EL (cell line): ENCODE measurements around the gene SPNS2.

Experiments
- DNase-seq: peaks from one replicate; pipeline ENCODE4 v3.0.0-alpha.2; 2016

Gene SPNS2

DNA sequence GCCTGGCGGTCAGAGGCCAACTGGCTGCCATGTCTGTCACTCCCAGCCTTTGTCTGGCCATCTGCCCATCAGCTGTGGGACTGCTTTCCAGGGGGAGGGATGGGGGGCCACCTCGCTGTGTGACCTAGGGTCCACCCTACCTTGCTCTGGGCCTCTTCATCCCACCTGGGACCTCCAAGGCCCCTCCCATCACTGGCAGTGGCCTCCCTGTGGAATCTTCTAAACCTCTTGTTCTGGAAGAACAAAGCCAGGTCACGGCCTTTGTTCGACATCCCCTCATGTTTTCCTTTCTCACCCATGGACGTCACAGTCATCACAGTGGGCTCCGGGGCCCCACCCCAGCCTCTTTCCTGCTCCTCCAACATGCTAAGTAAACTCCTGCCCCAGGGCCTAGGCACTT is 24.0 kb downstream of the SPNS2 start:
- no peak for DNase-seq

DNA sequence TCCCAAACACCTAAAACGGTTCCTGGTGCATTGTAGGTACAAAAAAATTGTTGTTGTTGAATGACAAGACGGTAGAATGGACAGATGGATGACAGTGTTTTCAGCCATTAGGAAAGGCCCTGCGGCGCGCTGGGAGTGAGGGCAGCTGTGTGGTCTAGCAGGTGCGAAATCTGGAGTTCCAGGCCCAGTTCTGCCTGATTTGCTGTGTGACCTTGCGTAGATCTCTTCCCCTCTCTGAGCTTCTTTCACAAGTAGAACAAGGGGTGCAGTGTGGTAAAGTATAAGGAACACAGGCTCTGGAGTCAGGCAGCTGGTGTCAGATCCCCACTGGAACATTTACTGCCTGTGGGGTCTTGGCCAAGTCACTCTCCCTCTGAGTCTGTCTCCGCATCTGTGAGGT is 25.3 kb downstream of the SPNS2 start:
- no peak for DNase-seq

DNA sequence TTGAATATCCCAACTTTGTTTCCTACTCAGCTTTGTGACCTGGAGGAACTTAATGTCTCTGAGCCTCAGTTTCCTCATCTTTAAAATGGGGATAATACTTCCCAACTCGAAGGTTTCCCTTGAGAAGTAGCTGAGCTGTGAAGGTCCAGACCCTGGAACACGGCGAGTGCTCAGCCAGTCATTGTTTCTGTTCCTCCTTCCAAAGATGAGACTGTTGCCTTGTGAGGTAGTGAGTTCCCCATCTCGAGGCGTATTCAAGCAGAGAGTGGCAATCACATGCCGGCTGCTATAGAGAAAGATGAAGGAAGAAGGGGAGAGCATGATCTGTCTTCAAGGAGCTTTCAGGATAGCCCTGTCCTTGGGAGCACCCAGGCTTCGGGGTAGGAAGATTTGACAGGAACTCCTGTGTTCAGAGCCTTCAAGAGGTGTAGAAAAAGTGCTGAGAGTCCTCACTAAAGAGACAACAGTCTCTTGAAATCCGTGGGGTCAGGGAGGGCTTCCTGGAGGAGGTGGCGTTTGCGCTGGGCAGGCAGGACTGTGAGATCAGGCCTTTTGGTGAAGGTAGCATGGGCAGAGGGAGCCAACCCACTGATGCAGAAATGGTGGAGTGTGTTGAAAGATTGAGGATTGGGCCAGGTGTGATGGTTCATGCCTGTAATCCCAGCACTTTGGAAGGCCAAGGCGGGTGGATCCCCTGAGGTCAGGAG is 27.2 kb downstream of the SPNS2 start:
- DNase-seq, result no peak

DNA sequence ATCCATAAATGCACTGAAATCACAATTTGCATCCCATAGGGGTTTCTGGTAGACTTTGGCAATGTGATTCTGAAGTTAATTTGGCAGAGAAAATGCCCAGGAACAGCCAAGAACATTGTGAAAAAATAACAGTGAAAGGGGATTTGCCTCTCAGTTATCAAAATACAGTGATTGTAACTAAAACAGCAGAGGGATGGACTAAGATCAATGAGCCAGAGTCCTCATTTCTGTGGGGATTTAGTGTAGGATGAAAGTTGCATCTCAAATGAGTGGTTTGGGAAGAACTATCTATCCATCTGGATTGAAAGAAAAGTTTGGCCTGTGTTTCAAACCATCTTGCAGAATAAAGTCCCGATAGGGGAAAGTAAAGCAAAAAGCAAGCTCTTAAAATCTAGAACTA is 28.5 kb downstream of the SPNS2 start:
- DNase-seq, result no peak

DNA sequence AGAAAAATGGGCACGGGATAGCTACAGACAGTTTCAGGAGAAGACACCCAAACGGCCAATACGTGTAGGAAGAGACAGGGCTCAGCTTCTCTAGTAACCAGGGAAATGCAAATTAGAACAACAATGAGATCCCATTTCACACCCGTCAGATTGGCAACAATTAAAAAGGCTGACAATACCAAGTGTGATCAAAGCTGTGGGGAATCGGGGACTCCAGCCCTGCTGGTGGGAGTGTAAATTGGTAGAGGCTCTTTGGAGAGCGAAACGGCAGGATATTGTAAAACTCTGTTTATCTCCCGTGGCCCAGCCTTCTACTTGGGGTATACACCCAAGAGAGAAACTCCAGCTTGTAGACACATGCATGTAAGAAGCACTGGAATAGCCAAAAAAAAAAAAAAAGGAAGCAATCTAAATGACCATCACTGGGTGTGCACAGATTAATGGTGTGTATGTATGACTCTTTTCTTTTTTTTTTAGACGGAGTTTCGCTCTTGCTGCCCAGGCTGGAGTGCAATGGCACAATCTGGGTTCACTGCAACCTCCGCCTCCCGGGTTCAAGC is 29.0 kb downstream of the SPNS2 start:
- DNase-seq, result no peak

DNA sequence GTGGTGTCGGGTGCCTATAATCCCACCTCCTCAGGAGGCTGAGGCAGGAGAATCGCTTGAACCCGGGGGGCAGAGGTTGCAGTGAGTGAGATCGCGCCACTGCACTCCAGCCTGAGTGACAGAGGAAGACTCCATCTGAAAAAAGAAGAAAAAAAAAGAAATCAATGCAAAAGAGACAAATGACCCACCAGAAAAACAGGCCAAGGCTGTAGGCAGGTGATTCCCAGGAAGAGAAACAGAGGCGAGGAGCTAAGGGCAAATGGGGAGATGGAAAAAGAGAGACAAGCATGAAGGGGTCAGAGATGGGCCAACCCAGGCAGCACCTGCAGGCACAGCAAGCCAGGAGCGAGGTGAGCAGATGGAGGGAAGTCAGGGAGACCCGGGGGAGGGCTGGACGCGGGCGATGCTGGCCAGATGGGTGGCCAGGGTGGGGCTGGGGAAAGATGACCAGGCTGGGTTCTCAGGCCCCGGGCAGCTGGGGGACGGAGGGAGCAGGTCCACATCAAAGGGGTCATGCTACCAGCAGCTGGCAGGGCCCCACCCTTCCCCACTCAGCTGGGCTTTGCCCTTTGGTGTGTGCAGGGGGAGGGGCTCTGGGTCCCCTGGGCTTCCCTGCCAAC is 31.0 kb downstream of the SPNS2 start:
- no peak for DNase-seq

DNA sequence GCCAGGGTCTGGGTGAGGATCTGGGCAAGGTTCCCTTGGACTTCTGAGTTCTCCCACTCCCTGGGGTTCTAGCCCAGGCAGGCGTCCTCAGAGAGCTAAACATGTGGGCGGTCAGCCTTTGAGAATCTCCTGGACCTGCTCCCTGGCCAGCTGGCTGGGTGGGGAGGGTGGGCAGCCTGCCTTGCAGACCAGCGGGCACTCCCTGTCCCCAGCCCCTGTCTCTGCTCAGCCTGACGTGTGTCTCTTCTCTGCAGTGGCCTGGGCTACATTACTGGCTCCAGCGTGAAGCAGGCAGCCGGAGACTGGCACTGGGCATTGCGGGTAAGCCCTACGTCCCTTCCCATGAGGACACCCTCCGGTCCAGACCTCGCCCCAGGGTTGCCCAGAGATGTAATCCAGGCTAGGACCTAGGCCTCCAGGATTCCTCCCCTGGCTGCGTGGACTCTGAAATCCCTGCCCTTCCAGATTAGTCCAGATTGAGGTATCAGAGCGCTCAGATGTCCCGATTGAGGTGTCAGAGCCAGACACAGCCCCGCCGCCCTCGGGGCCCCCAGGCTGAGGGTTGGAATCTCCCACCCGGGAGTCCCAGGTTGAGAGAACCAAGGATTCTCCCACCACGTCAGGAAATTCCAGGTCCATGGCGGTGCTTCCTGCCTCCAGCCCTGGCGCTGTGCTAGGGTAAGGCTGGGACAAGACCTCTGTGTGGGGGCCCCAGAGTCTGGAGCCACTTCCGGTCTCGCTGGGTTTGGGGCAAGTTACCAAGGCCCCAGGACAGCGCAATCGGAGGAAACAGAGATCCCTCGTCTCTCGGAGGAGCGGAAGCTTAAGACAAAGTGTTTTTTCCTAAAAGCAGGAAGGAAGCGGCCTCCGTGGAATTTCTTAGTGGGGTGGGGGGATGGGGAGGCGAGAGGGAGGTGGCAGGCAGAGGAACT is 32.4 kb downstream of the SPNS2 start:
- DNase-seq, result no peak

DNA sequence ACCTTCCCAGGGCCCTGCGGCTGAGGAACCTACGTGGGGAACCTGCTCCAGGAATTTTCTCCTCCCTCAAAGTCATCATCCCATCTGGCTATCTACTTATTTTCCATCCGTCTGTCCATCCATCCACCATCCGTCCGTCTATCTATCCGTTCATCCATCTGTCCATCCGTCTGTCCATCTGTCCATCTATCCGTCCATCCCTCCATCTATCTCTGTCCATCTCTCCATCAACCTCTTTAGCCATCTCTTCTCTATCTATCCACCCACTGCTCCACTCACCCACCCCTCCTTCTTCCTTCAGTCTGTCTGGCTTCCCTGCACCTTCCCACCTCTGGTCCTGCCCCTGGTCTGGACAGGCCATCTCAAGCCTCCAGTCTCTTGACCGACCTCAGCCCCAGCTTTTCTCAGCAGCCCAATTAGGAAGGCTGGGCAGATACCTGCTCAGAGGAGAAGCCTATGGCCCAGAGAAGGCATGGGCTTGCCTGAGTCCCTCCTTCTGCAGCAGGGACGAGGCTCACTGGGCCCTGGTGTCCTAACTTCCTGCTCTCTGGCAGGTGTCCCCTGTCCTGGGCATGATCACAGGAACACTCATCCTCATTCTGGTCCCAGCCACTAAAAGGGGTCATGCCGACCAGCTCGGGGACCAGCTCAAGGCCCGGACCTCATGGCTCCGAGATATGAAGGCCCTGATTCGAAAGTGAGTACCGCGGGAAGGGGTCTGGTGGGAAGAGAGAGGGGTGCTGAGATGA is 33.5 kb downstream of the SPNS2 start:
- DNase-seq, result no peak

DNA sequence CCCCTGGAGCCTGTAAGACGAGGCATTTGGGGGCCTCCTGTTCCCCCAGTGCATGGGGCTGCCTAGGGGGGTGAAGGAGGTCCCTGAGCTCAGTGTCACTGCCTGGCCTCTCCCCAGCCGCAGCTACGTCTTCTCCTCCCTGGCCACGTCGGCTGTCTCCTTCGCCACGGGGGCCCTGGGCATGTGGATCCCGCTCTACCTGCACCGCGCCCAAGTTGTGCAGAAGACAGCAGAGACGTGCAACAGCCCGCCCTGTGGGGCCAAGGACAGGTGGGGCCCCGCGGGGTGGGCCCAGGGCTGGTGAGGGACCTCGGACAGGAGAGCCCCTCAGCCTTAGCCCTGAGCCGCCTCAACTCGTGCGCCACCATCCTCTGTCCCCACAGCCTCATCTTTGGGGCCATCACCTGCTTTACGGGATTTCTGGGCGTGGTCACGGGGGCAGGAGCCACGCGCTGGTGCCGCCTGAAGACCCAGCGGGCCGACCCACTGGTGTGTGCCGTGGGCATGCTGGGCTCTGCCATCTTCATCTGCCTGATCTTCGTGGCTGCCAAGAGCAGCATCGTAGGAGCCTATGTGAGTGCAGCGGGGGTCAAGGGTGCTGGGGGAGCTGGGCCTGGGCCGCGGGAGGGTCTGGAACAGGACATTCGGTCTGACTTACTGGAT is 34.3 kb downstream of the SPNS2 start:
- DNase-seq, result no peak

DNA sequence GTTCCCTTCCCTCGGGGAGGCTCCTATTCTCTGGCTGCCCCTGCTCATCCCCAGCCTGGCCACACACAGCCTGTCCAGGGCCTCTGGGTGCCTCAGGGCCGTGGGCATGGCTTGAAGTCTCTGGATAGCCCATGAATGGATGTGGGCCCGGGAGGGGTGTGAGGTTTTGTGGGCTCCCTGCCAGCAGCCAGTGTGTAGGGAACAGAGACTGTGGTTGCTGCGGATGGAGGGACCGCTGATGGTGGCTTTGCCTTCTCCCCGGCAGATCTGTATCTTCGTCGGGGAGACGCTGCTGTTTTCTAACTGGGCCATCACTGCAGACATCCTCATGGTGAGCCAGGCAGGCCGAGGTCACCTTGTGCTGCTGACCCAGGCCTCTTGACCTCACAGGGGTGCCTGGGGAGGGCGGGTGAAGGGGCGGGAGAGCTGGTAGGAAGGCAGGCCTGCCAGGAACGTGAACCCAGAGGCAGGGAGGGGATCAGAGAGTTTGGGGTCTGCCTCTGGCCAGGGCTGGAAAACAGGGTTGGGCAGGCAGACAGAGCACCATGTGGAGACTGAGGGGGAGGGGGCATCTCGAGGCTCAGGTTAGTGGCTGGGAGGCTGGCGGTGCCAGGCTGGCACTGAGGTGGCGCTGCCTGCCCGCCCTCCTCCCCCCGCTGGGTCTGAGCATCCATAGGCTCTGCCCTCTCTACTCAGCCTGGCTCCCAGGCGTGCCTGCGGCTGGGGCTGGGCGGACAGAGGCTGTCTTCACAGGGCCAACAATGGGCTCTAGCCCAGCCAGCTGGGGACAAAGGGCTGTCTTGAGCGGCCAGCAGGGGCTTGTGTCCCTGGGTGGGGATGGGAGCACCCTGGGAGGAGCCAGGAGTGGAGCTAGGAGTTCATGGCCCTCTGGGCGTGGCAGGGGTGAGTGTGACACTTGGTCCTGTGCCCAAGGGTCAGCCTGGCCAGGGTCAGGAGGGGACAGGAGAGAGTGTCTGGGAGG is 35.1 kb downstream of the SPNS2 start:
- DNase-seq, result no peak

DNA sequence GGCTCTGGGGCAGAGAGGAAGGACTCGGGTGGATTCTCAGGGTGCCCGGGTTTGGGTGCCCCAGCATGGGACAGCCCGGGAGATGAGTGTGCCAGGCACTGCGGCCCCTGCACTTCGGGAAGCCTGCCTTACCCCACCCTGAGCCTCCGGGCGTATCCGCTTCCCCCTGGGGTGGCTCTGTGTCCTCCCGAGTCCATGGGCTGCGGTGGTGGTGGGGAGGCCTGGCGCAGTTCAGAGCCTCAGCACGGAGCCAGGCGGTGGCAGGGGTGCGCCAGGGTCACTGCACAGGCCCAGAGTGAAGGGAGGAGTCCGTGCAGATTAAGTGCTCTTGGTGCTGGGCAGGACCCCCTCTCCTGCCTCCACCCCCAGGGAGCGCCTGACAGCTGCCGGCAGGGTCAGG is 35.8 kb downstream of the SPNS2 start:
- no peak for DNase-seq

DNA sequence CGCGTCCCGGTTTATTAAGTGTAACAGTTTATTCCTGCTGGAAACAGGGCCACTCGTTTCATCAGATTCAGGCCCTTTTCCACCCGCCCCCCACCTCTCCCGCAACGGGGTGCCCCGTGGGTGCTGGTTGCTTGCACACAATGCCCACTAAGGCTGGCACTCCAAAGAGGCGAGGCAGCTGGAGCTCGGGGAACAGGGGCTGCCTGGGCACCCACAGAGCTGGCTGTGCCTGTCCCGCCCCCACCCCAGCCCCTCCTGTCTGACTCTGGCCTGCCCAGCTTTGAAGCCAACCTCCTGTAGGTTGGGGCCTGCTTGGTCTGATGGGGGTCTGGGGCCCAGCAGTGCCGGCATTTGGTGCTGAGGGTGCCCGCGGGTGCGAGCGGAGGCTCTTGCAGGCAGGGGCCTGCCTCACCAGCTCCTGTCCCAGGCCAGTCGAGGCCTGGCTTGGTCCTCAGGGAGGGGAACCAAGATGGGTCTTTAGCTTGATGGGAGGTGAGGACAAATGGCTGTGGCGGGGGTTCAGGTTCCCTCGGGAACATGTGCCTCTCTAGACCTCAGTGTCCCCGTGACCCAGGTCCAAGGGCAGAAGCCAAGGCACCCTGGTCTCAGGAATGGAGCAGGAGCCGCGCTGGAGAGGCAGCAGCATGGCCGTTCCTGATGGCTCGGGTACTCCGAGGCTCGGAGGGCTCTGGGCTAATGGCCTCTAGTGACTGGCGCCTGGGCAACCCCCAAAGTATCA is 36.4 kb downstream of the SPNS2 start:
- DNase-seq, result no peak

DNA sequence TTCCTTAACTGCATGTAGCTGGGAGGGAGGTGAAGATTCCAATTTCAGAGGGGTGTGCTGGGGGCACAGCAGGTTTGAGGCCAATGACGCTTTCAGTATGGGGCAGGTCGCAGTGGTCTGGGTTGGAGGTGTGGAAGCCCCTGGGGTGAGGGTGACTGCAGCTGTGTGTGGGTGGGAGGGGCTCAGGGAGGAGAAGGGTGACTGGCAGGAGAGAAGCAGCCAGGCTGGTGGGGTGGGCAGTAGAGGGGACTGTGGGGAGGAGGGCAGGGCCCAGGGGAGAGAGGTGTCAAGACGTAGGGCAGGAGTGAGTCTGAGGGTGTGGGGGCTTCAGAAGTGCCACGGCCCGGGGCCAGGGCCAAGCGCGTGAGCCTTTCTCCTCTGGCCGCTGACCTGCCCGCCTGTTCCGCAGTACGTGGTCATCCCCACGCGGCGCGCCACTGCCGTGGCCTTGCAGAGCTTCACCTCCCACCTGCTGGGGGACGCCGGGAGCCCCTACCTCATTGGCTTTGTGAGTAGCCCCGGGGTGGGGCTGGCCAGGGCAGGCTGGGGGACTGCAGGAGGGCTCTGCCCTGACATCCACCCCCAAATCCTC is 37.1 kb downstream of the SPNS2 start:
- DNase-seq, result no peak

DNA sequence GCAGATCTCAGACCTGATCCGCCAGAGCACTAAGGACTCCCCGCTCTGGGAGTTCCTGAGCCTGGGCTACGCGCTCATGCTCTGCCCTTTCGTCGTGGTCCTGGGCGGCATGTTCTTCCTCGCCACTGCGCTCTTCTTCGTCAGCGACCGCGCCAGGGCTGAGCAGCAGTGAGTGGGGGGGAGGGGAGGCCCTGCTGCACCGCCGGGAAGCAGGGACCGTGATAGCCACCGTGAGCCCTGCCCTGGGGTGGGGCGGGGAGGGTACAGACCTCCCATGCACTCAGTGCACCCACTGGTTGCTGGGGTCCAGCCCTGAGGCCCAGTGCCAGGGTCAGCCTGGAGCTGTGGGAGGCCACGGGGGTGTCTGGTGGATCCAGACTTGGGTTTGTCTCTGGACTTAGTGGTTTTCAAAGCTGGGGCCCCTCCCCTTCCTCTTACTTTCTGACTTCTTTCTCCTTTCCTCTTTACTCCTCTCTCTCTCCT is 37.6 kb downstream of the SPNS2 start:
- no peak for DNase-seq

DNA sequence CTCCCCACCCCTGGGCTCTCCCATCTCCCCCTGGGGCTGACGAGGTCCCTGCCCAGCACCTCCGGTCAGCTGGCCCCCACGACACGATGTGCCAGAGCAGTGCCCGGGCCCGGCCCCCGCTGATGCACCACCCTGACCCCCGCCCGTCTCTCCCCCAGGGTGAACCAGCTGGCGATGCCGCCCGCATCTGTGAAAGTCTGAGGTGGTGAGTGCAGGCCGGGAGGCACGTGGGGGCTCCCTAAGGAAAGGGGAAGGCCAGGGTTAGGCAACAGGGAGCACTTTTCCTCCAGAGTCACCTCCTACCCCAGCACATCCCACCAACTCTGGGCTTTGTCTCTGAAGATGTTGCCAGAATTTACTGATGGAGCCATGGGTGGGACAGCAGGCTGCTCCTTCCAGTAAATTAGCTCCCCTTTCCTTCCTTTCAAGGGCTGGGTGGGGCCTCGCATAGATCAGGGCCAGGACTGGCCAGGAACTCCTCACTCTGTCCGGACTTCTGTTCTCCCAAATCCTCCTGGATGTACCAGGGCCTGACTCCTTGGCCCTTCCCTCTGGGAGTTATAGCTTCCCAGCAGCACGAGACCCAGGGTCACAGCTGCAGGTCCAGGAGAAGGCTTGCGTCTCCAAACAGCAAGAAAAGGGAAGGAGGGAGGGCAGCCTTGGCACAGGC is 38.2 kb downstream of the SPNS2 start:
- DNase-seq, result no peak

DNA sequence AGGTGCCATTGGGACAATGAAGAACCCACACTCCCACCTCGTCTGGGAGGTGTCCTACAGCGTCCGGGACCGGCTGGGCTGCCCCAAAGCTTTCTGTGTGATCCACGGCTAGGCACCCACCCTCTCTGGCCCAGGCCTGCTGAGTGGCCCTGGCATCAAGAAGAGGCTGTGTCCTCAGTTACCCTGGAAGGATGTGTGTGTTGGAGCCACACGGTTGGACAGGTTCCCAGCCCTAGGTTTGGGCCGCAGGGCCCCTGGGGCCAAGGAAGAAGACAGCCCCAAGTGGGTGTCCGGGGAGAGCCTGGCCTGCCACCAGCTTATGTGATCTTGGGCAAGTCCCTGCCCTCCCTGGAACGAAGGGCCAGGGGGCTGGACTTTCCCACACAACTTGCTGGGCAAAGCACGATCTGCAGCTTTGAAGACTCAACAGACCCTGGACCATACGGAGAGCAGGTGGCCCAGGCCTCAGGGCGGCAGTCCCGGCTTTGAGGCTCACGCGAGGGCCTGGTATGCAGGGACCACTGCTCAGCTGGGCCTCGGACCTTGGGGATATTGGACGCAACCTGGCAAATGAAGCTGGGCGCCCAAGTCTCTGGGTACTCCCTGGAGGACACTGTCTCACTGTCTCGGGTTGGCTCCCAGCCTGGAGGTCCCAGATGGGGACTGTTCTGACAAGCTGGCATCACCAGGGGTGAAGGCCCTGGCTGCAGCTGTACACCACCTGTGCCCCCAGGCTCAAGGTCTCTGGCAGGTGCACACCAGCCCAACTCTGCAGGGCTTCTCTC is 39.0 kb downstream of the SPNS2 start:
- no peak for DNase-seq

DNA sequence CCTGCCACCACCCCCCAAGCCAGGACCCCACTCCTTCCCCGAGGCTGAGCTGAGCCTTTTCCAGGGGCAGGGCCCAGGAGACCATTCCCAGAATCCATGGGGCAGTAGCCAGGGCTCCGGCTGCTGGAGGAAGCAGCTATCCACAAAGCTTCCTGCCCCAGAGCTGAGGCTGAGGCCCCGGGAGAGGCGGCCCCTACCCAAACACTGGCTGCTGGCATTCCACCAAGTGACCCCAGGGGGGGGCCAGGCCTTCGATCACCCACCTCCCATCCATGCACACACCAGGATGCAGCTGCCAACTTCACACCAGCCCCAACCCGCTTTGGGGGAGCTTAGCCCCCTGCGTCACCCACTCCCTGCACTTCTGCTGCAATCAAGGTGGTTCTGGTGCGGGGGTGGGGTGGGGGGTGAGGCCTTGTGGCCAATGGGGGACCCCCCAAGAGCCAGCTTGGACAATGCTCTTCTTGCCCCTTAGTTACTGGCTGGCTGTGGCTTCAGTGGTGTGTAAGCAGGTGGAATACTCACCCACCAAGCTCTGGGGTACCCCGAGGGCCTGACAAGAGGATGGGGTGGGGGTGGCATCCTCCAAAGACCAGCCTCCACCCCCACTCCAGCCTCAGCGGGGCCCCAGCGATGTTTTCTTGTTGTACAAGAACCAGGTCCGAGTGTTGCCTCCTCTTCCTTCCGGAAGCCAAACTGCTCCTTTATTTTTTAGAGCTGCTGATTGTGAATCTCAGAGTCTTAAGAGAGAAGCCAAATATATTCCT is 39.7 kb downstream of the SPNS2 start:
- DNase-seq, result no peak
